Stimulated activated CD8-positive, alpha-beta memory T cell treated with anti-CD3 and anti-CD28 coated beads, Interleukin-12 subunit alpha, Interleukin-12 subunit beta, amount 100 ng/mL, for 24 hours (primary cell): ENCODE data around the gene PSMD1.
"Not testable (repeated sequence)": the region's sequence is repeated elsewhere in the genome, so short reads cannot be mapped to it uniquely, and the experiment has no call there.

Experiments used
- DNase-seq: peaks from one replicate; pipeline ENCODE4 v3.0.0-alpha.2; 2020; ENCODE audit errors: extremely low read depth

Gene PSMD1

DNA sequence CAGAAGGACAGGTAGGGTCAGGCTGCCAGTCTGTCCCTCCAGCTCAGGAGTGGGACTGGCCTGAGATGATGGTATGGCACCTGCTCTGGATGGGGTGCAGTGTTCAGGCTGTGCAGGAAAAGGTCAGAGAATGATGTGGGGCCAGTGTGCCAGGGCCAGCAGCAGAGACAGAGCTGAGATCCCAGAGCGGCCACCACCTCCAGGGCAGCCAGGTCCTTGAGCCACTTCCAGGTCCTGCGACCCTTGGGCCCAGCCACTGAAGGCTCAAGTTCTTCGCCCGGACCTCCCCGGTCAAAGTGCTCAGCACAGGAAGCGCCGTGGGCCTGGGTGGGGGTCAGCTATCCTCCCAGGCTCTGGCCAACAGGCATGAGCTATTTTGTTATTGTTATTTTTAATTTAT lies 129.7 kb downstream of the PSMD1 start:
- no peak for DNase-seq

DNA sequence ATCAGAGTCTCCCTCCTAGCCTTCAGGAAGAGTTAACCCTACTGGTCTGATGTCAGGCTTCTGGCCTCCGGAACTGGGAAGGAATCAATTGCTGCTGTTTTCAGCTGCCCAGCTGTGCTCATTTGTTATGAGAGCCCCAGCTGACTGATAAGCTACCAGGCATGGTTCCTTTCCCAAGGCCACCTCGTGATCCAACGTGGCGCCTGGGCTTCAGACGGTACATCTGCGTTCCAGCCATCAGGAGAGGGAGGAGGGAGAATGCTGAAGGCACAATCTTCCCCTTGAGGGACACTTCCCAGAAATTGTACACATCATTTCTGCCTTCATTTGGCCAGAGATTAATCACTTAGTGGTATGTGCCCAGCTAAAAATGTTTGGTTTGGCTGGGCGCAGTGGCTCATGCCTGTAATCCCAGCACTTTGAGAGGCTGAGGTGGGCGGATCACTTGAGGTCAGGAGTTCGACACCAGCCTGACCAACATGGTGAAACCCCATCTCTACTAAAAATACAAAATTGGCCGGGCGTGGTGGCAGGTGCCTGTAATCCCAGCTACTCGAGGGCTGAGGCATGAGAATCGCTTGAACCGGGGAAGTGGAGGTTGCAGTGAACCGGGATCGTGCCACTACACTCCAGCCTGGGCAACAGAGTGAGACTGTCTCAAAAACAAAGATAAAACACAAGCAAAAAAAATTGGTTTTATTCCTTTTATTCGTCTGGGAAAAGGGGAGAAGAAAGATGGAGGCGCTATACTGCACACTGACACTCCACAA lies 131.3 kb downstream of the PSMD1 start:
- DNase-seq = no peak

DNA sequence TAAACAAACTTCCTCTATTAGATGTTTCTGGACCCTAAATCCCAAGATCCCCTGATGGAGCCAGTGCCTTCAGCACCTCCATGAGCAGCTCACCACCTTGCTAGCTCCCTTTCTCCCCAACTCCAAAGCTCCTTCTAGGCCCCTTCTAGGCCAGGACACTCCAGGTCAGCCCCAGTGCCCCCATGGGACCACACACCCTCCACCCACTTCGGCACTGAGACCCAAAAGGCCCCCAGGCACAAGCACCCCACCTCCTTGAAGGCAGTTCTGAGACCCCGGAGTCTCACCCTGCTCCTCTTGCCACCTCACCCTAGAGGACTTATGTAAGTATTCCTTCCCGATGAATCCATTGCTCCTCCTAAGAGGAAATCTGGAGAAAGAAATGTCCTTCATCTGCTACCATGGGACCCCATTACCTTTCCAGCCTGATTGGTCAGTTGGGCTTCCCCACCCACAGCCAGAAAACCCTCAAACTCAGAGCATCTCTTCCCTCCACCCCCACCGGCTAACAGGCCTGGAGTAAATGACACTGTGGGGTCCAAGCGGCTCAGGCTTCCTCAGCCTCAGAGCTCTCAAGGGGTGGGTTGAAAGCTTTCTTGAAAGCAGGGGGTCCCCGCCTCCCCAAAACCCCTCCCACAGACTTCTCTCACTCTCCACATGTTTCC lies 132.0 kb downstream of the PSMD1 start:
- DNase-seq = no peak

DNA sequence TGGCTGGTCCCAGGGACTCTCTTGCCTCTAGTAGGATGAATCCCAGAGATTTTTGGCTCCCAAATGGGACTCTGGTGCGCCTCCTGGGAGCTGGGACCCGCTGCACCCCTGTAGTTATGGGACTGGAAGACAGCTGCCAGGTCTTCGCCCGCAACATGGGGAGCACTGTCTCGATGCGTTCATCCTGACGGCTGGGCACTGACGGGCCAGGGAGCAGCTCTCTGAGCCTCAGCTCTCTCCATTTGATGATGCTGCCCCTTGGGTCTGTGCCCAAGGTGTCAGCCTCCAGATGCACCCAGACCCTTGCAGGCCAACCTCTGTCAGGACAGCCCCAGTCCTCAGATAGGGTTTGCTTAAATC lies 132.5 kb downstream of the PSMD1 start:
- DNase-seq = no peak

DNA sequence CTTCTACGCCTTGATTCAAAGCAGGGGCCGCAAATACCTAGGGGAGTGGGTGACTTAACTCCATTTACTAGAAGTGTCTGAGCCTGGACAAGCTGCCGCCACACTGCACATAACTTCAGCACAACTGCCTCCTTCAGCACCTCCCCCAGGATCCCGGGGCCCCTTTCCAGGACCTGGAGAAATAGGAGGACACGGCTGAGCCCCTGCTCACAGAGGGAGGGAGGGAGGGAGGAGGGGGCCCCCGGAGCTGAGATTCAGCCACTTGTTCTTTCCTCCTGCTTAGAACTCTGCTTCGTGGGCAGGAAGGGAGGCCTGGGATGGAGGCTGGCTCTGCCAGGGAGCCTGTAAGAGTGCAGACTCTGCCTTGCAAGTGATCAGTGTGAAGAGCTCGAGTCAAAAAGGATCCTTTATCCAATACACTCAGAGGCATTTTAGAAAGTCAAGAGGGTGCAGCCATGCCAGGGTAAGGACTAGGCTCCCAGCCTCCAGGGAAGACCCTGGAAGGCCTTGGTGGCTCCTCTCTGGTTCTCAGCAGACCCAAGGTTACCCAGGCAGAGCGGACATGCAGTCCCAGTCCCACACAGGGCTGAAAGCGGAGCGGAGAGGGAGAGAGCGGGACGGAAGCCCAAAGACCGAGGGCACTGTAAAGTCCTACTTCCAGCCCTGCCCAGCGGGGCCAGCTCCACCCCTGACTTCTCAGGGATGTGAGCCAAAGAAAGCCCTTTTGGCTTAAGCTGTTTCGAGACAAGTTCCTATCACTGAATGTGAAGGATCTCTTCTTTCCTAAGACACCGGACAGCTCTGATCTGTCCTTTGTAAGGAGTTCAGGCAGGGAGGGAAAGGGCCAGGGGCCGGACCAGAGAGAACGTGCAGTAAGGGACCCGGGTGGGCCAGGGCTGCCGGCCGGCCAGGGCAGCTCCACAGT lies 133.2 kb downstream of the PSMD1 start:
- DNase-seq = no peak

DNA sequence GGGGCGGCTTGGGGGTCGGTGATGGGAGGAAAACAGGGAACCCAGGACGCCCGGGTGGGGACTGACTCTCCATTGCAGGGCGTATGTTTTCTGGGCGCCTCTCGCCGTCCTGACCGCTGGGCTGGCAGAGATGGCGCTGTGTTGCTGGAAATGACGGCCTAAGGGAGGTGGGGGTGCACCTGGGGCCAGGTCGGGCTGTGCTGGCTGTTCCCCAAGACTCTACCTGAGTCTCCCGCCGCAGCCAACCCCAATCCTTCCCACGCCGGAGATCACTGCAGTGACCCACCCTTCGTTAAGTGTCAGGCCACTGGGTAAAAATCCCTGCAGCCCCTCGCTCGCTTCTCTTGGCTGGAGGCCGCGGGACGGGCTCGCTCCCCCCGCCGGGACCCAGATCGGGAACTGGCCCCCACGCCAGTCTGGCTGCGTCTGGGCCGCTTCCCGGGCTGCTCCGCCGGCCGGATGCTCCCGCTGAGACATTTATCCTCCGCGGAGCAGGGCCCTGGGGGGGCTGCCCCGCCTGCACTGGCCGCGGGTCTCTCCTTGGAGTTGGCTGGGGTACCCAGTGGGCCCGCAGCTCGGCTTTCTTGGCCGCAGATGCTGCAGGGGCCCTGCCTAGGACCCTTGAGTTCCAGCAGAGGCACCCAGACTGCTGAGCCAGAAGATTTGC lies 134.0 kb downstream of the PSMD1 start:
- DNase-seq = no peak

DNA sequence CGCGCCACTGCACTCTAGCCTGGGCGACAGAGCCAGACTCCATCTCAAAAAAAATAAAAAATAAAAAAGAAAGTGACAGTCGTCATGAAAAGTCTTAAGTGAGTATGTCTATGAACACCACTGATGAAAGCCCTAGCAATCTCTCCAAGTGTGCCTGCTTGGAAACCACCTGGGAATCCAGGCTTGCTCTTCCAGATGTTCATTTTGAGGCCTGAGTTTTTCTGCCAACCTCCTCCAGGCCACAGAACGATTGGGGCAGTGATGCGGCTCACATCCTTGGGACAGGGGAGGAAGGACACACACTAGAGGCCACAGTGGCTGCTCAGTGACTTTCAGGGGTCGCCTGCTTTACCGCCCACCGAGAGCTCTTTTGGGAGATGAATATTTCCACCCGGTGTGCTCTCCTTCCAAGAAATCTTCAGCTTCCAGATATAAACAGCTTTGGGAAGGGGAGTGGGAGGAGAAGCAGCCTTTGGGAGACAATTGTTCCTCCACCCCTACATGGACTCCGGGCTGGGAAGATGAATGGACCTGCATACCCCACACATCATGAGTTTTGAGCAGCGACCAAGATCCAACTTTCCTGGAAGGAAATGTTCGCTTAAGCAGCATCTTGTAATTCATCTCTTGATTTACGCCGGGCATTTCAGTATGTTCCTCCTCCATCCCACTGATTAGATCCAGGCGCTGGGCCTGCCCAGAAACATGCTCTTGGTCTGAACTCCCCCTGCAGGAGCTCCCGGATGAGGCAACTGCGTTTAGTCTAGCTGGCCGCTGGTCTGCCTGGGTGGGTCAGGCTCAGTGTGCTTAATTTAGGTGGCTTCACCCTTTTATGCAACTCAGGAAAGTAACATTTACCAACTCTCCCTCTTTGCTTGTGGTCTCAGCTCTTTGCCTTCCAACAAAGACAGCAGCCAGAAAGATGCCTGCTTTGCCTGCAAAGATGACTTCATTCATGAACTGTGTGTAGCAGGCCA lies 135.5 kb downstream of the PSMD1 start:
- DNase-seq = no peak

DNA sequence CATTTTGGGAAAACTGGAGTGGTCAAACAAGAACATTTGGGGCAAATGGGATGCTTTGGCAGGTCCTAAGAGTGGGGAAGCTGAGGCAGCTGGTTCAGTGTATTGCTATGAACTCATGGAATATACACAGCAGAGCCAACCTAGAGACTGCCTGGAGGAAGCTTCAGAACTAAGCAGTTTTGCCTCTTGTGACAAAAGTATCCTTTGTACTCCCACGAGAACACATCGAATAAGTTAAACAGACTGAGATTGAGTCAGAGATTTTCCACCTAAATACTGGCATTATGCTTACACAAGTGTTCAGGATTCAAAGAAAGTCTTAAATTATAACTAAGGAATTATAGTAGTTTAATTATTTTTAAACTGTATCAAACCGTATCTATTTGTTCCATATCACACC lies 136.5 kb downstream of the PSMD1 start:
- no peak for DNase-seq

DNA sequence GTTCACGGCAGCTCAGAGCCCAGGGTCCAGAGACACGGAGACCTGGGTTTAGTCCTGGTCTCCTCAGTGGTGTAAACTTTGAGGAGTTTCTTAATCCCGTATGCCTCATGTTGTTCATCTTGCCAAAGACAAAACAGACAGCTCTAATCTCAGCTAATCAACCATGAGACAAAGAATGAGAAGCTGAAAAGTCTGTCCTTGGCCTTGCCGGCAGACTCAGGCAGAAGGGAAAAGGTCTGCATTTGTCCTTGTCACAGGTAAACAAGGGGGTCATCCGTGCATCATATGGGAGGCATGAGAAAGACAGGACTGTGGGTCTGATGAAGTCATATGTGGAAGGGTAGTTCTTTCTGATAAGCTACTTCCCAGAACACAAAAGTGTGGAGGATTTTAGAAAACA lies 139.9 kb downstream of the PSMD1 start:
- DNase-seq = no peak

DNA sequence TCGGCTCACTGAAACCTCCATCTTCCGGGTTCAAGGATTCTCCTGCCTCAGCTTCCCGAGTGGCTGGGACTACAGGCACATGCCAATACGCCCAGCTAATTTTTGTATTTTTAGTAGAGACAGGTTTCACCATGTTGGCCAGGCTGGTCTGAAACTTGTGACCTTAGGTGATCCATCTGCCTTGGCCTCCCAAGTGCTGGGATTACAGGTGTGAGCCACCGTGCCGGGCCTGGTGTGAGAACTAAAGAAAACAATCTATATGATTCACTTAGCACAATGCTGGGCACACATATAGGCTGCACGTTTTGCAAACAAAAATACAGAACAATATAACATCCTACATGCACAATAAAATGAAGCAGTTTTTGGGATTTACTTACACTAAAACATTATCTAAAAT lies 140.5 kb downstream of the PSMD1 start:
- not testable (repeated sequence) for DNase-seq

DNA sequence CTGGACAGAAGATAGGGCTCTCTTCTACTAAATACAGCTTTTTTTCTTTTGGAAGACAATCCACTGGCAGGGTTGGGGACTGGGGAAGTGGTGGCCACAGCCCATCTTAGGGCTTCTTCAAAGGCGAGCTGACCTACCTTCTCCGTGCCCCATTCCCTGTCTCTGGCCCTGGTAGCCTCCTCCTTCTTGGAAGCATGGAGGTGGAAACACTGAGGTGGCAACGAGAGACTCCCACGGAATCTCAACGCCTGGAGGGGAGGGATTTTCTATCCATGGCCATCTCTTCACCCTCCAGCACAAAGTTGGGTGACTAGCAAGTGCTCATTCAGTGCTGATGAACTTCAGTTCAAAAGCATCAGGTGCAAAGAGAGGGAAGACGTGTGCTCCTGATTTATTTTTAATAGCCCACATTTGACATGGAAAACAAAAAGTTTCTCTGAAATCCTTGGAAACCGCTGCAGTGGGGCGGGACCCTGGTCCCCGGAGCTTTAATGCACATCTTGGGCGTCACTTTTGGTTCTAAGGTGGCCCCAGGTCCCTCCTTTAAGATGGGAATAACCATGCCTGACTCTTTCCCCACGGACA lies 141.1 kb downstream of the PSMD1 start:
- DNase-seq = no peak

DNA sequence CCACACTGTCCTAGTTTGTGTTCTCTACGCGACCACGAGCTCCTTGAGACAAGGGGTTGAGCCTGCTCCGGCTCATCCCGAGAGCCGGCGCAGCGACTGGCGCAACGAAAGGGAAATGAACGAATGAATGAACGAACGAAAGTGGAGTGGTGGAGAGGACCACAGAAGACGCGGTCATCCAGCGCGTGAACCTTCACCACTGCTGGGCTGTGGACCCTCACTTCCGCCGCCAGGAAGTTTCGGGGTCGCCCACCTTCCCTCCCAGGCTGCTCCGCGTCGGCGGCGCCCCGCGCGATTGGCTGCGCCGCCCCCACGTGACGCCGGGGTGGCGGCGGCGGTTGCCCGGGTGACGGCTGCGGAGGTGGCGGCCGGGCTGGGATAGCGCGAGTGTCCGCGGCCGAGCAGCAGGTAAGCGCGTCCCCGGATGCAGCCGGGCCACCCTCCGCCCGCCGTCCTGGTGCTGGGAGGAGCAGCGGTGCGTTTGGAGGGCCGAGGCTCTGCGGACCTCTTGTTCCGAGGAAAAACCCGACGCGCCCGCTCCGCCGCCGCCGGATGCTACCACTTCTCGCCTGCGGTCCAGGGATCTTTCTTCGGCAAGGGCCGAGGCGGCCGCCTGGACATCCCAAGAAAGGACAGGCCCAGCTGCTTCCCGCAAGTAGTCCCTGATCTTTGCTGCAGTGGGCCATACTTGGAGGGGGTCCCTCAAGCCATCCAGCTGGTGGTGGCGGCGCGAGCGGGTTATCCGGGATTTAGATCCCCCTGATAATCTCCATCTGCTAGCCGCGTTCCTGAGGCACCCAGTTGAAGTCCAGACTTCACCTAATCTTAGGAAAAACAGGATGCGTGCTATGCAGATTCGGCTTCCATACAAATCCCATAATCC lies 141.9 kb downstream of the PSMD1 start, which contains the start of gene ARMC9:
ARMC9 (plus strand) TSS at position 341 of the 883 bp plus-strand sequence. CDS start 7,608 bp downstream, outside the sequence.
- DNase-seq = peak; percentile 51

DNA sequence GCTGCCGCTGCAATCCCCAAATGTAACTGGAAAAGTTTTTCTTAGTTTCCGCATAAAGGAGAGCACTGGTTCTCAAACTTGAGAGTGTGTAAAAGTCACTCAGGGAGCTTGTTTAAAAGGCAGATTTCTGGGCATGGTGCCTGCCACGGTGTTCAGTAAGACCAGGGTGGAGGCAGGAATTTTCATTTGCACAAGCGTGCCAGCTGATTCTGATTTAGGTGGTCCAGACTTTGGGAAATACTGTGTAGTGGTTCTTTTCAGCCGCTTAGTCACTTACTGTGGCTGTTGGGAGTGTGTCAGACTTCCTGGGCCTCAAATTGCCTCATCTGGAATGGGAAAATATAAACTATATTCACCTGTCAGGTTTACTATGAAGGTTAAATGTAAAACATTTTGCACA lies 142.6 kb downstream of the PSMD1 start:
- DNase-seq = no peak

DNA sequence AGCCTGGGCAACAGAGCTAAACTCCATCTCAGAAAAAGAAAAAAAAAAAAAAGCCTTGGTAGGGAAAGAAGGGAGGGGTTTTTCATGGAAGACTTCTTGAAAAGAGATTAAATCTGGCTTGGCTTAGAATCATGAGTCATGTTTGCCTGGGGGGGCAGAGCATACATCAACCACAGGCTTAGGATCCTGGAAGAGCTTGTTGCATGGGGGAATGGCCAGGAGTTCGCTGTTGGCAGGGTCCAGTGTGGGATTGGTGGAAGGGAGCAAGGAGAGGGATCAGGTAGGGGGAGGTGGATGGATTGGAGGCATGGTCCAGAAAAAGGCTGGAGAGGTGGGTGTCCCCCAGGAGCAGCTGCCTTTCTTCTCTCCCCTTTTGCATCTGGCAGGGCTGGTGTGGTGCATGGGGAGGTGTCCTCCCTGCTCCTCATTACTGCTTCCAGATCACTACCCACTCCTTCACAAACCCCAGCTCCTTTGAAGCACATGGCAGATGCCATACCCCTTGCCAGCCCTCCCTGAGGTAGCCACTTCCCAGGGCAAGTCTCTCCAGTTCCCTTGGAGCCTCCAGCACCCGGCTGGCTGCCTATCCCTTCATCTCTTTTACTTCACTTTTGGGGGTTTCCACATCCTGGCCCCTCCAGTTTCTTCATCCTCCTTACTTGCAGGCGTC lies 144.3 kb downstream of the PSMD1 start:
- no peak for DNase-seq

DNA sequence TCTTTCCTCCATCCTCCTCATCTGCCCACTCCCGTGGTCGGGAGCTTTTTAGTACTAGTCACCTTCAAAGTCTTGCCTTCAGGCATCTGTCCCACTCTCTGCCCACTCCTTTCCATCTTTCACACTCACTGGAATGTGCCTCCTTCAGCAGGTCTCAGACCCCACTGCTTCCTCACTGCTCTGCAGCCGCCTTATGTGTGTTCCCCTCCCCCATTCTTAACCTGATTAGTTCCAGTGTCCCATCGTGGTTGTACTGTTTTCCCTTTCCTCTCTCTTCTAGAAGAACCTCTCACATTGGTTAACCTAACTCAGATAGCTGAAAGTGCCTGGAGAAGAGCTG lies 144.8 kb downstream of the PSMD1 start:
- DNase-seq = no peak

DNA sequence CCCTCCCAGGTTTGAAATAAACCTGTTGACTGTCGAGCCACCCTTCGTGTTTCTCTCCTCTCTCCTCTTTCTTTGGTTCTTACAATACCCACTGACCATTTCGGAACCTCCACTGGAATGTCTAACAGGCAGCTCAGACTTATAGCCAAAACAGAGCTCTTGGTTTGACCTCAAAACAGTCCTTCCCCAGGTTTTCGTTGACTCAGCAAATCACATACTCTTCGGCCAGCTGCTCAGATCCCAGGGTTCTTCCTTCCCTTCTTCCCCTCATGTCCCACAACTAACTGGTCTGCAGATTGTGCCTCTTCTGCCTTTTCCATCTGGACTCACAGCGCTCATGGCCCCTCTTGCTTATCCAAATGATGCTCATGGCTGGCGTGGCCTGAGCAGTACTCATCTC lies 146.4 kb downstream of the PSMD1 start:
- no peak for DNase-seq

DNA sequence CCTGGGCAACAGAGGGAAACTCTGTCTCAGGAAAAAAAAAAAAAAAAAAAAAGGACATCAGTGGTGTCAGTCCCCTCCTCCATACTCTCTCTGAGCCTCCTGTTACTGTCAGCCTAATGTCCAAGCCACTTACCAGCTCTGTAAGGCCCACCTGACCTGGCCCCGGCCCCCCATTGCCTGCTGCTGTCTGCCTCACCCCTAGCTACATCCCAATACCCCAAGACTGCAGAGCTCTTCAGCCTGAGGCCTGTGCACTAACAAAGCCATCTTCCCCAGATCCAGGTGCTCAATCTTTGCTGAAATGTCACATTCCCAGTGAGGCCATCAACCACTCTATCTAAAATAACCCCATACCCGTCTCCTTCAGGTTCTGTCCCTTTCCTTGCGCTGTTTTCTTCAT lies 147.5 kb downstream of the PSMD1 start:
- no peak for DNase-seq

DNA sequence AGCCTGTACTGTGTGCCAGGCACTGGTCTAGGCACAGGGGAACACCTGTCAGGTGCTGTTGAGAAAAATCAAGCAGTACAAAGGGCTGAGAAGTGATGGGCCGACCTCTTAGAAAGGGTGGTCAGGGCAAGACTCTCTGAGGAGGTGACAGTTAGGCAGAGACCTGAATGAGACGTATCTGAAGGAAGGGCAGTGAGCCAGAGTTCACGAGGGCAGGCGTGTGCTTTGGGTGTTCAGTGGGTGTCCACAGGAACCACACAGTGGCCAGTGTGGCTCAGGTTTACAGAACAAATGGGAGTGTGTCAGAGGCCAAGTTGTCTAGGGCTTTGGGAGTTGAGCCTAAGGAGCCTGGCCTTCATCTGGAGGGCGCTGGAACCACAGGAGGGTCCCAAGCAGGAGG lies 147.9 kb downstream of the PSMD1 start:
- DNase-seq = no peak

DNA sequence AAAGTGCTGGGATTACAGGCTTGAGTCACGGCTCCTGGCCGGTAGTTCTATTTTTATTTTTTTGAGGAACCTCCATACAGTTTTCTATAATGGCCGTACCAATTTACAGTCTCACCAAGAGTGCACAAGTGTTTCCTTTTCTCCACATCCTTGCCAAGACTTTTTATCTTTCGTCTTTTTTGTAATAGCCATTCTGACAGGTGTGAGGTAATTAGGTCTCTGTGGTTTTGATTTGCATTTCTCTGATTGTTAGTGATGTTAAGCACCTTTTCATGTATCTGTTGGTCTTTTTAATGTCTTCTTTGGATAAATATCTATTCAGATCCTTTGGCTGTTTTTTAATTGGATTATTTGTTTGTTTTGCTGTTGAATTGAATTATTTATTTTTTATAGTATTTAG lies 151.1 kb downstream of the PSMD1 start:
- no peak for DNase-seq
